Adrenal gland (tissue), 5 donors: ENCODE data around the gene AGPS.

ENCODE experiments used
- CTCF ChIP-seq, 6 experiments: fragments of 450-650 bp in 4 of 6; fragments of 200-600 bp in 2 of 6; sonication (generic) in 1 of 6; IDR thresholded peaks; 1 replicate in 5 of 6; 2 replicates in 1 of 6; pipeline versions ENCODE4 v1.5.1 to v1.8.0; 2016 to 2021; ENCODE audit warnings: antibody characterized with exemption in 6 of 6, mild to moderate bottlenecking in 2 of 6, moderate library complexity in 1 of 6
- POLR2A ChIP-seq, 2 donors: fragments of 450-650 bp; IDR thresholded peaks; one replicate each; pipeline ENCODE4 v1.6.1; 2017; ENCODE audit warnings: antibody characterized with exemption in 2 of 2, mild to moderate bottlenecking in 2 of 2, moderate library complexity in 1 of 2
- donor health status: DM: no; HTN: no; CAD: no.

GRCh38 chr2:177506505-177506904, 113.9 kb downstream of the AGPS start:
- TF ChIP-seq CTCF (IDR thresholded peaks at IDR 0.05) (no peak), POLR2A (IDR thresholded peaks at IDR 0.05) (no peak)
